PC-3 (cell line): ENCODE measurements around the gene VPS13C. TPM values are rescaled to one million over a fixed set of nuclear protein-coding genes. Genes with fewer than 3 reads are reported as not detected.

Experiments
- ATAC-seq: fragments of 200-7000 bp; cut with Tn5 transposase; 2 replicates; pipeline ENCODE4 v1.9.1; 2020; ENCODE audit warnings: mild to moderate bottlenecking, moderate library complexity
- BruUV-seq: library from RNA; stranded (reverse); fragments of 400-500 nt; replicated peaks from 2 replicates; lab custom pipeline; 2021; lab: Mats Ljungman, UMichigan
- CTCF ChIA-PET: fragments of 300-600 bp; sonication (Branson Sonifier 250); formaldehyde crosslinking; loops from one replicate; lab custom pipeline; 2022; ENCODE audit warnings: antibody characterized with exemption; lab: Charles Lee
- POLR2A ChIA-PET: fragments of 300-600 bp; sonication (Branson Sonifier 250); formaldehyde crosslinking; loops from one replicate; lab custom pipeline; 2022; ENCODE audit warnings: antibody characterized with exemption; ENCODE audit not compliant: unreplicated experiment; lab: Charles Lee
- DNase-seq: peaks from one replicate; pipeline ENCODE4 v3.0.0-alpha.2; 2015
- H2AFZ ChIP-seq: fragments of 300-600 bp; sonication (generic); 2 replicates; pipeline ENCODE4 v1.6.0; 2016; ENCODE audit warnings: antibody characterized with exemption, low read length
- H3F3A ChIP-seq: fragments of 300-600 bp; sonication (generic); one replicate; pipeline ENCODE4 v1.6.0; 2017; ENCODE audit warnings: antibody characterized with exemption, low read length, control low read depth, mild to moderate bottlenecking; ENCODE audit not compliant: unreplicated experiment
- H3K27ac ChIP-seq: fragments of 300-600 bp; sonication (generic); 2 replicates; pipeline ENCODE4 v1.5.1; 2016; ENCODE audit warnings: mild to moderate bottlenecking, low read length
- H3K27me3 ChIP-seq: fragments of 300-600 bp; sonication (generic); 2 replicates; pipeline ENCODE4 v1.6.1; 2016; ENCODE audit warnings: low read length, mixed read lengths
- H3K36me3 ChIP-seq: fragments of 300-600 bp; sonication (generic); 2 replicates; pipeline ENCODE4 v1.6.1; 2016; ENCODE audit warnings: low read depth, mixed run types, low read length, mixed read lengths
- H3K4me1 ChIP-seq: fragments of 300-600 bp; sonication (generic); 2 replicates; pipeline ENCODE4 v1.5.1; 2016; ENCODE audit warnings: low read length; ENCODE audit not compliant: insufficient read depth
- H3K4me2 ChIP-seq: fragments of 300-600 bp; sonication (generic); 2 replicates; pipeline ENCODE4 v1.6.0; 2016; ENCODE audit warnings: low read length
- H3K4me3 ChIP-seq: fragments of 300-600 bp; sonication (generic); 2 replicates; pipeline ENCODE4 v1.5.1; 2016; ENCODE audit warnings: mild to moderate bottlenecking, low read length, mixed read lengths
- H3K79me2 ChIP-seq: fragments of 300-600 bp; sonication (generic); 2 replicates; pipeline ENCODE4 v1.6.1; 2017; ENCODE audit warnings: low read length, mixed read lengths
- H3K9ac ChIP-seq: fragments of 300-600 bp; sonication (generic); 2 replicates; pipeline ENCODE4 v1.6.0; 2016; ENCODE audit warnings: mild to moderate bottlenecking, low read length
- H3K9me2 ChIP-seq: fragments of 300-600 bp; sonication (generic); replicated peaks from 2 replicates; pipeline ENCODE4 v1.6.1; 2016; ENCODE audit warnings: mixed run types, low read length, mixed read lengths
- H3K9me3 ChIP-seq: fragments of 300-600 bp; sonication (generic); 2 replicates; pipeline ENCODE4 v1.6.1; 2016; ENCODE audit warnings: low read length, mixed read lengths
- H4K20me1 ChIP-seq: fragments of 300-600 bp; sonication (generic); 2 replicates; pipeline ENCODE4 v1.6.1; 2016; ENCODE audit warnings: low read length, mixed read lengths
- CTCF ChIP-seq: fragments of 300-600 bp; sonication (generic); conservative IDR thresholded peaks from 2 replicates; pipeline ENCODE4 v1.5.1; 2017; ENCODE audit warnings: antibody characterized with exemption, low read depth, mild to moderate bottlenecking, low read length
- EZH2 ChIP-seq: fragments of 300-600 bp; sonication (generic); IDR thresholded peaks from one replicate; pipeline ENCODE4 v1.6.1; 2017; ENCODE audit warnings: antibody characterized with exemption, mild to moderate bottlenecking, low read length; ENCODE audit not compliant: unreplicated experiment
- EZH2phosphoT487 ChIP-seq: fragments of 300-600 bp; sonication (generic); IDR thresholded peaks from 2 replicates; pipeline ENCODE4 v1.6.1; 2018; ENCODE audit warnings: mild to moderate bottlenecking, antibody characterized with exemption, low read length, borderline replicate concordance
- intact Hi-C: fragments of 100-400 bp; cut with micrococcal nuclease; formaldehyde crosslinking; loops from 2 replicates; pipeline ENCODE4 v1.9.0; 2023
- total RNA-seq: library from RNA; depleted of rRNA; stranded (reverse); fragments of >200 nt; gene quantifications from 2 replicates; pipeline ENCODE4 v1.2.3, GENCODE V29; 2014

Gene VPS13C
- total RNA-seq, 1 experiment from 2014 or later: 11.4 TPM

DNA sequence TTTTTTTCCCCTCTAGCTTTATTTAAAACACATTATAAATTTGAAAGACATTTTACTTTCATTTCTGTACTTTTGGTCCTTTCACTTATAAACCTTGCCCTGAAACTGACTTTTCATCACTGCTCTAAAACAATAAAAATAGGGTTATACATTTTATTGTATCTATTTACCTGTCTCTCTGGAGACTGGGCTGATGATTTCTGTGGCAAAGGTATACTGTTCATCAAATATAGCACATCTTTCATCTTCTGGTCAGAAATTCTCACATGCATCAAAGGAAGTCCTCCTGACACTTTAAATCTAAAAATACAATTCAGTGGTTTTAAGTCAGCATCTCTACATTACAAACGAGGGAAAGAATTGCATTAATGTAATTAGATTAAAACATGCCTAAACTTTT, 86.1 kb downstream of the VPS13C start:
- Histone ChIP-seq H2AFZ (no peak overlapping the region), H3K4me2 (no peak overlapping the region), H3K4me1 (peaks cover 6% of the 10 kb centered on the region; the same call in 1 of the 2 replicates), H3K27ac (no peak overlapping the region), H3K27me3 (no peaks in the 10 kb centered on the region), H3F3A (no peaks in the 10 kb centered on the region), H3K4me3 (no peak overlapping the region), H3K9me3 (no peaks in the 10 kb centered on the region), H3K9me2 (no peaks in the 10 kb centered on the region), H3K79me2 (no peaks in the 10 kb centered on the region), H4K20me1 (no peaks in the 10 kb centered on the region), H3K36me3 (no peaks in the 10 kb centered on the region), H3K9ac (no peak overlapping the region)
- intact Hi-C loops: loop anchor here (10.0 kb wide), 1 partner anchor 99 kb away; no protein-coding TSS in a partner anchor
- no peak for TF ChIP-seq EZH2phosphoT487
- TF ChIP-seq EZH2: no peak
- no peak for TF ChIP-seq CTCF
- POLR2A ChIA-PET: no interaction called here
- CTCF ChIA-PET: no interaction called here
- no peak for ATAC-seq
- no peak for DNase-seq
- BruUV-seq: no TSS peak

DNA sequence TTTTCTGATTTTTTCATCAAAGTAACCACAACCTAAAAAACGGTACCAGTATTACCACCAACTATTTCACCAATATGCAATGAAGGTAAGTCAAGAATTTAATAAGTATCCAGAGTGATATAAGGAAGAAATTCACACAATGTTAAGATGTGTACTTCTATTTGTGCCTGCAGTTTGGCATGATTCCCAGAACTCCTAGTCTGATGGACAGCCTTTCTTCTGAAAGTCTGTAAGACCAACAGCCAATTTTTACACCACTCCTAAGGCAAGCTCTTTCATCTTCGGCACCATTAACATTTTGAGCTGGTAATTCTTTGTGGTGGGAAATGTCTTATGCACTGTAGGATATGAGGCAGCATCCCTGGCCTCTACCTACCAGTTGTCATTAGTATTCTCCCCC, 108.3 kb downstream of the VPS13C start:
- H4K20me1 ChIP-seq: no peaks in the 10 kb centered on the region
- ChIA-PET POLR2A (no interaction called here), CTCF (no interaction called here)
- DNase-seq: peak; percentile 2
- H3K4me3 ChIP-seq: no peak overlapping the region
- TF ChIP-seq EZH2phosphoT487: no peak
- no peaks in the 10 kb centered on the region for H3K36me3 ChIP-seq
- peaks cover 3% of the 10 kb centered on the region; the same call in 1 of the 2 replicates for H3K4me1 ChIP-seq
- no peaks in the 10 kb centered on the region for H3K9me3 ChIP-seq
- H2AFZ ChIP-seq: no peak overlapping the region
- intact Hi-C loops: no loop called here
- no peak overlapping the region for H3K4me2 ChIP-seq
- no peaks in the 10 kb centered on the region for H3F3A ChIP-seq
- H3K9ac ChIP-seq: no peak overlapping the region
- no peak for ATAC-seq
- H3K27me3 ChIP-seq: no peaks in the 10 kb centered on the region
- no TSS peak for BruUV-seq
- H3K27ac ChIP-seq: no peak overlapping the region
- H3K9me2 ChIP-seq: no peaks in the 10 kb centered on the region
- H3K79me2 ChIP-seq: no peaks in the 10 kb centered on the region

- no peak overlapping the region for H3K4me2 ChIP-seq
- no peaks in the 10 kb centered on the region for H4K20me1 ChIP-seq
- intact Hi-C loops: no loop called here
- H3F3A ChIP-seq: no peaks in the 10 kb centered on the region
- H3K9ac ChIP-seq: no peak overlapping the region
- H3K4me3 ChIP-seq: no peak overlapping the region
- H2AFZ ChIP-seq: no peak overlapping the region
- ChIA-PET POLR2A (no interaction called here), CTCF (no interaction called here)
- peak; percentile 39 for DNase-seq
- H3K27ac ChIP-seq: no peak overlapping the region
- TF ChIP-seq EZH2phosphoT487 (no peak), CTCF (no peak), EZH2 (no peak)
- no peaks in the 10 kb centered on the region for H3K36me3 ChIP-seq
- H3K9me3 ChIP-seq: no peaks in the 10 kb centered on the region
- no peaks in the 10 kb centered on the region for H3K79me2 ChIP-seq
- H3K9me2 ChIP-seq: no peaks in the 10 kb centered on the region
- no peak for ATAC-seq
- peaks cover 4% of the 10 kb centered on the region; the same call in 1 of the 2 replicates for H3K4me1 ChIP-seq
- no peaks in the 10 kb centered on the region for H3K27me3 ChIP-seq
- BruUV-seq: no TSS peak
Observed at GRCh38 chr15:61946778-61947177, 113.5 kb downstream of the VPS13C start.
